Activated CD8-positive, alpha-beta memory T cell treated with anti-CD3 and anti-CD28 coated beads for 4 hours (primary cell): Measurements from ENCODE around the gene CLASP1.
"Not testable (repeated sequence)": the region's sequence is repeated elsewhere in the genome, so short reads cannot be mapped to it uniquely, and the experiment has no call there.

Experiments used
- DNase-seq, 2 donors: peaks; one replicate each; pipeline ENCODE4 v3.0.0-alpha.2; 2020; ENCODE audit warnings: low read depth in 2 of 2

The CLASP1 gene

GRCh38 chr2:121505005-121505404 lies 144.3 kb downstream of the CLASP1 start:
- no peak for DNase-seq

- no peak for DNase-seq
These were observed 144.9 kb downstream of the CLASP1 start for GRCh38 chr2:121504316-121504715.

GRCh38 chr2:121502781-121503180 lies 146.5 kb downstream of the CLASP1 start:
- DNase-seq: no peak

GRCh38 chr2:121502246-121502645 lies 147.0 kb downstream of the CLASP1 start:
- DNase-seq: no peak

GRCh38 chr2:121501554-121501953 lies 147.7 kb downstream of the CLASP1 start:
- no peak for DNase-seq

- no peak for DNase-seq
These were observed 148.2 kb downstream of the CLASP1 start for GRCh38 chr2:121501031-121501430.

- DNase-seq: no peak
These were observed 150.5 kb downstream of the CLASP1 start for GRCh38 chr2:121498731-121499130.

GRCh38 chr2:121492409-121492808 lies 156.9 kb downstream of the CLASP1 start:
- DNase-seq: no peak

GRCh38 chr2:121491518-121491917 lies 157.7 kb downstream of the CLASP1 start:
- no peak for DNase-seq

- no peak for DNase-seq
These were observed 158.6 kb downstream of the CLASP1 start for GRCh38 chr2:121490584-121491133.

- no peak for DNase-seq
These were observed 159.2 kb downstream of the CLASP1 start for GRCh38 chr2:121489911-121490583.

- no peak for DNase-seq
These were observed 160.0 kb downstream of the CLASP1 start for GRCh38 chr2:121489284-121489683.

GRCh38 chr2:121486191-121486790 lies 163.0 kb downstream of the CLASP1 start:
- no peak for DNase-seq

- DNase-seq: no peak
These were observed 164.2 kb downstream of the CLASP1 start for GRCh38 chr2:121485039-121485438.

GRCh38 chr2:121483846-121484245 lies 165.4 kb downstream of the CLASP1 start:
- no peak for DNase-seq

- DNase-seq: no peak
These were observed 166.2 kb downstream of the CLASP1 start for GRCh38 chr2:121483021-121483420.

GRCh38 chr2:121480826-121481225 lies 168.4 kb downstream of the CLASP1 start:
- no peak for DNase-seq

GRCh38 chr2:121479882-121480522 lies 169.3 kb downstream of the CLASP1 start:
- no peak for DNase-seq

- no peak for DNase-seq
These were observed 170.1 kb downstream of the CLASP1 start for GRCh38 chr2:121478996-121479745.

- not testable (repeated sequence) for DNase-seq
These were observed 170.8 kb downstream of the CLASP1 start for GRCh38 chr2:121478358-121478995.

- no peak for DNase-seq
These were observed 172.6 kb downstream of the CLASP1 start for GRCh38 chr2:121476684-121477083.
